HepG2 (cell line): Measurements from ENCODE around the gene GPHN. TPM values are rescaled to one million over a fixed set of nuclear protein-coding genes. Genes with fewer than 3 reads are reported as not detected.

ENCODE experiments used
- ATAC-seq: fragments of 200-7000 bp; cut with Tn5 transposase; 3 replicates; pipeline ENCODE4 v1.9.1; 2020; ENCODE audit warnings: mild to moderate bottlenecking, moderate library complexity
- BruUV-seq: library from RNA; stranded (reverse); fragments of 400-500 nt; replicated peaks from 2 replicates; lab custom pipeline; 2021; lab: Mats Ljungman, UMichigan
- CTCF ChIA-PET: fragments of 300-600 bp; formaldehyde crosslinking; extraction: SDS; loops from one replicate; lab custom pipeline; 2021; ENCODE audit warnings: low total read pairs, inconsistent platforms, low intra/inter-chr PET ratio; lab: Yijun Ruan, JAX
- POLR2A ChIA-PET: fragments of 350-600 bp; sonication (Branson Sonifier 250); formaldehyde crosslinking; loops from one replicate; lab custom pipeline; 2020; ENCODE audit warnings: antibody characterized with exemption, inconsistent platforms; lab: Yijun Ruan, JAX
- DNase-seq: peaks from one replicate; pipeline ENCODE4 v3.0.0-alpha.2; 2015; ENCODE audit warnings: low spot score
- FAIRE-seq: peaks from 3 replicates; lab custom pipeline; 2011; peaks lifted over from hg19 to GRCh38; lab: Jason Lieb, UNC
- H2AFZ ChIP-seq: one replicate; pipeline ENCODE4 v1.6.1; 2011; ENCODE audit warnings: low read length, inconsistent platforms
- H3K27ac ChIP-seq: fragments of 300-600 bp; 3 replicates; pipeline ENCODE4 v1.8.0; 2011; ENCODE audit warnings: mixed run types, mild to moderate bottlenecking, mixed read lengths, low read length, inconsistent platforms; ENCODE audit not compliant: insufficient read depth; ENCODE audit errors: extremely low read length
- H3K27me3 ChIP-seq, 2 experiments: fragments of 200-600 bp in 1 of 2; 2 replicates in 1 of 2; 3 replicates in 1 of 2; pipeline versions ENCODE4 v1.6.0 to v1.8.0; 2011; ENCODE audit warnings: low read length in 2 of 2, mild to moderate bottlenecking in 2 of 2, moderate library complexity in 2 of 2, inconsistent platforms in 1 of 2; ENCODE audit not compliant: insufficient read depth in 2 of 2, control insufficient read depth in 1 of 2
- H3K36me3 ChIP-seq, 2 experiments: fragments of 200-600 bp in 1 of 2; replicated peaks in 1 of 2; 2 replicates in 1 of 2; 3 replicates in 1 of 2; pipeline versions ENCODE4 v1.5.1 to v1.8.0; 2011; ENCODE audit warnings: low read length in 2 of 2, inconsistent platforms in 1 of 2; ENCODE audit not compliant: insufficient read depth in 2 of 2, control insufficient read depth in 1 of 2
- H3K4me1 ChIP-seq: 2 replicates; pipeline ENCODE4 v1.5.1; 2012; ENCODE audit warnings: low read length, inconsistent platforms; ENCODE audit not compliant: insufficient read depth
- H3K4me2 ChIP-seq: 2 replicates; pipeline ENCODE4 v1.6.0; 2011; ENCODE audit warnings: low read depth, low read length, inconsistent platforms
- H3K4me3 ChIP-seq, 3 experiments: fragments of 200-600 bp in 1 of 3; sonication (generic), shearing (Covaris generic) in 1 of 3; replicated peaks in 1 of 3; 2 replicates each; pipeline ENCODE4 v1.5.1; 2011 to 2016; ENCODE audit warnings: low read length in 3 of 3, inconsistent platforms in 2 of 3, low read depth in 2 of 3, mild to moderate bottlenecking in 2 of 3, control low read depth in 1 of 3, mixed read lengths in 1 of 3; ENCODE audit not compliant: insufficient read depth in 1 of 3
- H3K79me2 ChIP-seq: one replicate; pipeline ENCODE4 v1.6.1; 2011; ENCODE audit warnings: low read length, inconsistent platforms; ENCODE audit not compliant: insufficient read depth
- H3K9ac ChIP-seq: 2 replicates; pipeline ENCODE4 v1.6.0; 2011; ENCODE audit warnings: mild to moderate bottlenecking, low read depth, low read length, inconsistent platforms; ENCODE audit not compliant: insufficient read depth
- H3K9me3 ChIP-seq: 2 replicates; pipeline ENCODE4 v1.5.1; 2012; ENCODE audit warnings: mild to moderate bottlenecking, low read length
- H4K20me1 ChIP-seq: 2 replicates; pipeline ENCODE4 v1.6.0; 2011; ENCODE audit warnings: inconsistent platforms, mild to moderate bottlenecking, low read length, moderate library complexity; ENCODE audit not compliant: insufficient read depth
- SETDB1 ChIP-seq: sonication (generic); formaldehyde crosslinking; IDR thresholded peaks from 2 replicates; pipeline ENCODE4 v1.5.1; 2020; ENCODE audit warnings: missing genetic modification reagents, mild to moderate bottlenecking, borderline replicate concordance
- ZMYM2 ChIP-seq: sonication (generic); formaldehyde crosslinking; IDR thresholded peaks from 2 replicates; pipeline ENCODE4 v1.8.0; 2022; ENCODE audit warnings: mild to moderate bottlenecking, missing genetic modification reagents
- ZNF280D ChIP-seq: sonication (generic); formaldehyde crosslinking; IDR thresholded peaks from 2 replicates; pipeline ENCODE4 v1.5.1; 2020; ENCODE audit warnings: mild to moderate bottlenecking, missing genetic modification reagents
- ZUFSP ChIP-seq: sonication (generic); formaldehyde crosslinking; IDR thresholded peaks from 2 replicates; pipeline ENCODE4 v1.9.0; 2021; ENCODE audit warnings: missing genetic modification reagents, mild to moderate bottlenecking, borderline replicate concordance
- WGBS: methylation state at CpG from one replicate; pipeline ENCODE4 v1.1.6; 2017; ENCODE audit warnings: low lambda C conversion rate; 5-methylcytosine and 5-hydroxymethylcytosine counted together
- in situ Hi-C: cut with HindIII; loops from 2 replicates; pipeline ENCODE4 v1.10.0; 2017; ENCODE audit warnings: low pct_unique_long_range_greater_than_20kb; ENCODE audit not compliant: extremely low pct_ligation_motif_present
- intact Hi-C: fragments of 100-400 bp; cut with micrococcal nuclease; formaldehyde crosslinking; loops from one replicate; pipeline ENCODE4 v1.10.0; 2022; ENCODE audit not compliant: unreplicated experiment
- polyA plus RNA-seq, 8 experiments: library from polyadenylated mRNA; depleted of rRNA in 3 of 8; stranded (reverse) in 7 of 8; unstranded in 1 of 8; fragments of >200 nt; fragmentation: Illumina TruSeq in 4 of 8; extraction: Trizol in 4 of 8; gene quantifications; 2 replicates each; pipeline versions ENCODE4 v1.2.1 to v1.2.3, GENCODE V29; 2011 to 2016; ENCODE audit warnings: low read depth in 4 of 8, missing spikeins in 1 of 8, mixed read lengths in 1 of 8; ENCODE audit not compliant: insufficient read depth in 1 of 8
- total RNA-seq, 5 experiments: library from RNA; depleted of rRNA; stranded (reverse); fragments of >200 nt; fragmentation: Illumina TruSeq; extraction: Trizol; gene quantifications; 2 replicates each; pipeline ENCODE4 v1.2.3, GENCODE V29; 2016; ENCODE audit warnings: low read depth in 1 of 5
- TF ChIP-seq, protein P1 (sequence below): IDR thresholded peaks from 2 replicates; pipeline ENCODE4 v1.6.1; 2016; ENCODE audit warnings: low read depth
- TF ChIP-seq, protein P2 (sequence below): sonication (generic); formaldehyde crosslinking; IDR thresholded peaks from 2 replicates; pipeline ENCODE4 v1.5.0; 2020; ENCODE audit warnings: mild to moderate bottlenecking, low read depth, missing genetic modification reagents, borderline replicate concordance
- TF ChIP-seq, protein P3 (sequence below): IDR thresholded peaks from 2 replicates; pipeline ENCODE4 v1.6.1; 2018; ENCODE audit warnings: missing genetic modification reagents, mild to moderate bottlenecking, missing compliant biosample characterization

The GPHN gene
- total and polyA plus RNA-seq, 2 of the 13 experiments (the other 11 are each of a cell fraction or from before 2014, with no cell fraction given) = 12.7 to 19.2 TPM

DNA sequence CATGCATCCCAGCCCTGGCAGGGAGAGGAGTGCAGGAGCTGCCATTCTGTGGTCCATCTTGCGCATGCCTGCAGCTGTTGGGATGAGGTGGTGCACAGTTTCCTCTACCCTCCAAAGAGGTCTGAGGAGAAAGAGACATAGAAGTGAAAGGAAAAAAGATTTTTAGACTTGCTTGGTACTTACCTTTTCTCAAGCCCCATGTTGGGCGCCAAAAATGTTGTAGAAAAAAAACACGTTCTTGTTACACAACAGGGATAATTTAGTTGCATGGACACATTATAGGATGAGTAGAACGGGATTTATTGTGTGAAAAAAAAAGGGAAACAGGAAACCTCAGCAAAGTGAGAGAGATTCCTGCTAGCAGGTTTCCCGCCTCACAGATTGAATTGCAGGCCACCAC is 436.9 kb downstream of the GPHN start:
- TF ChIP-seq, protein P1, sequence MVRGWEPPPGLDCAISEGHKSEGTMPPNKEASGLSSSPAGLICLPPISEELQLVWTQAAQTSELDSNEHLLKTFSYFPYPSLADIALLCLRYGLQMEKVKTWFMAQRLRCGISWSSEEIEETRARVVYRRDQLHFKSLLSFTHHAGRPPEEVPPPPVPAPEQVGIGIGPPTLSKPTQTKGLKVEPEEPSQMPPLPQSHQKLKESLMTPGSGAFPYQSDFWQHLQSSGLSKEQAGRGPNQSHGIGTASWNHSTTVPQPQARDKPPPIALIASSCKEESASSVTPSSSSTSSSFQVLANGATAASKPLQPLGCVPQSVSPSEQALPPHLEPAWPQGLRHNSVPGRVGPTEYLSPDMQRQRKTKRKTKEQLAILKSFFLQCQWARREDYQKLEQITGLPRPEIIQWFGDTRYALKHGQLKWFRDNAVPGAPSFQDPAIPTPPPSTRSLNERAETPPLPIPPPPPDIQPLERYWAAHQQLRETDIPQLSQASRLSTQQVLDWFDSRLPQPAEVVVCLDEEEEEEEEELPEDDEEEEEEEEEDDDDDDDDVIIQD = peak; percentile 88; the same call in 1 of the 2 replicates
- peak; percentile 43; the same call in 1 of the 2 replicates for TF ChIP-seq SETDB1 (CRISPR knock-in tag)
- TF ChIP-seq ZUFSP (CRISPR knock-in tag) = no peak
- TF ChIP-seq, protein P2, sequence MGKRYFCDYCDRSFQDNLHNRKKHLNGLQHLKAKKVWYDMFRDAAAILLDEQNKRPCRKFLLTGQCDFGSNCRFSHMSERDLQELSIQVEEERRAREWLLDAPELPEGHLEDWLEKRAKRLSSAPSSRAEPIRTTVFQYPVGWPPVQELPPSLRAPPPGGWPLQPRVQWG (CRISPR knock-in tag) = no peak
- peak; percentile 97 for TF ChIP-seq ZNF280D (CRISPR knock-in tag)
- peak; percentile 61; the same call in 1 of the 2 replicates for TF ChIP-seq ZMYM2 (CRISPR knock-in tag)
- TF ChIP-seq, protein P3, sequence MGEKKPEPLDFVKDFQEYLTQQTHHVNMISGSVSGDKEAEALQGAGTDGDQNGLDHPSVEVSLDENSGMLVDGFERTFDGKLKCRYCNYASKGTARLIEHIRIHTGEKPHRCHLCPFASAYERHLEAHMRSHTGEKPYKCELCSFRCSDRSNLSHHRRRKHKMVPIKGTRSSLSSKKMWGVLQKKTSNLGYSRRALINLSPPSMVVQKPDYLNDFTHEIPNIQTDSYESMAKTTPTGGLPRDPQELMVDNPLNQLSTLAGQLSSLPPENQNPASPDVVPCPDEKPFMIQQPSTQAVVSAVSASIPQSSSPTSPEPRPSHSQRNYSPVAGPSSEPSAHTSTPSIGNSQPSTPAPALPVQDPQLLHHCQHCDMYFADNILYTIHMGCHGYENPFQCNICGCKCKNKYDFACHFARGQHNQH = no peak
- peaks cover 40% of the 10 kb centered on the region for H3K9me3 ChIP-seq
- no peak overlapping the region for H3K4me3 ChIP-seq
- no peak overlapping the region for H3K27ac ChIP-seq
- DNase-seq (peak; percentile 19), FAIRE-seq (no peak), ATAC-seq (no peak)
- H3K79me2 ChIP-seq = no peaks in the 10 kb centered on the region
- no peaks in the 10 kb centered on the region for H4K20me1 ChIP-seq
- H3K27me3 ChIP-seq = no peaks in the 10 kb centered on the region
- 92% methylated on average over 5 of the region's 5 CpGs for WGBS
- no peak overlapping the region for H3K4me2 ChIP-seq
- CTCF ChIA-PET = no interaction called here
- no peak overlapping the region for H3K9ac ChIP-seq
- H3K4me1 ChIP-seq = no peaks in the 10 kb centered on the region
- H2AFZ ChIP-seq = no peak overlapping the region
- H3K36me3 ChIP-seq = peaks cover 0 to 11% of the 10 kb centered on the region in 2 experiments; a peak in 2 of 5 replicates
- POLR2A ChIA-PET = no interaction called here
- in situ Hi-C loops = no loop called here
- no TSS peak for BruUV-seq
- intact Hi-C loops = no loop called here
